Measurements from ENCODE around the gene IL1RAPL1.

DNA sequence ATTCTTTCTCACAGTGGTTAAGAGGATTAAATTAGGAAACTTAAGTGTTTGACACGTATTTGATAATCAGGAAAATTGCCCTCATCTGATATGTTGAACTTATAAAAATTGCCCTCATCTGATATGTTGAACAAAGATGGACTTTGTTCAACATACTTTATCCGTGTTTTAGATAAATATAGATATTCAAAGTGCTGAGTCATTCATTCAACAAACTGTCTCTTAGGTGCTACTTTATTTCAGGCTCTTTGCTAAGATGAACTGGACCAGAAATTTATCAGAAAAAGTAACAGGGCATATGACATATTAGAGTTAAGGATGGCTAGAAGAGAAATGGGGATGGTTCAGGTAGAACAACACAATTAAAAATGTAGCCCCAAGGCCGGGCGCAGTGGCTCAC is 81.7 kb downstream of the IL1RAPL1 start:
- TF ChIP-seq POLR2AphosphoS5 (IDR thresholded peaks at IDR 0.05; ENCODE audit: low read depth, low read length): no peak
- TF ChIP-seq, protein P1, sequence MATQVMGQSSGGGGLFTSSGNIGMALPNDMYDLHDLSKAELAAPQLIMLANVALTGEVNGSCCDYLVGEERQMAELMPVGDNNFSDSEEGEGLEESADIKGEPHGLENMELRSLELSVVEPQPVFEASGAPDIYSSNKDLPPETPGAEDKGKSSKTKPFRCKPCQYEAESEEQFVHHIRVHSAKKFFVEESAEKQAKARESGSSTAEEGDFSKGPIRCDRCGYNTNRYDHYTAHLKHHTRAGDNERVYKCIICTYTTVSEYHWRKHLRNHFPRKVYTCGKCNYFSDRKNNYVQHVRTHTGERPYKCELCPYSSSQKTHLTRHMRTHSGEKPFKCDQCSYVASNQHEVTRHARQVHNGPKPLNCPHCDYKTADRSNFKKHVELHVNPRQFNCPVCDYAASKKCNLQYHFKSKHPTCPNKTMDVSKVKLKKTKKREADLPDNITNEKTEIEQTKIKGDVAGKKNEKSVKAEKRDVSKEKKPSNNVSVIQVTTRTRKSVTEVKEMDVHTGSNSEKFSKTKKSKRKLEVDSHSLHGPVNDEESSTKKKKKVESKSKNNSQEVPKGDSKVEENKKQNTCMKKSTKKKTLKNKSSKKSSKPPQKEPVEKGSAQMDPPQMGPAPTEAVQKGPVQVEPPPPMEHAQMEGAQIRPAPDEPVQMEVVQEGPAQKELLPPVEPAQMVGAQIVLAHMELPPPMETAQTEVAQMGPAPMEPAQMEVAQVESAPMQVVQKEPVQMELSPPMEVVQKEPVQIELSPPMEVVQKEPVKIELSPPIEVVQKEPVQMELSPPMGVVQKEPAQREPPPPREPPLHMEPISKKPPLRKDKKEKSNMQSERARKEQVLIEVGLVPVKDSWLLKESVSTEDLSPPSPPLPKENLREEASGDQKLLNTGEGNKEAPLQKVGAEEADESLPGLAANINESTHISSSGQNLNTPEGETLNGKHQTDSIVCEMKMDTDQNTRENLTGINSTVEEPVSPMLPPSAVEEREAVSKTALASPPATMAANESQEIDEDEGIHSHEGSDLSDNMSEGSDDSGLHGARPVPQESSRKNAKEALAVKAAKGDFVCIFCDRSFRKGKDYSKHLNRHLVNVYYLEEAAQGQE (IDR thresholded peaks at IDR 0.05; ENCODE audit: insufficient read depth in 1 of 2, low read depth in 2 of 2, low read length in 2 of 2): no peak
- TF ChIP-seq TAF1 (IDR thresholded peaks at IDR 0.05; ENCODE audit: borderline replicate concordance, insufficient read depth, low read length): no peak
- no peak for TF ChIP-seq SIN3A (IDR thresholded peaks at IDR 0.05; ENCODE audit: borderline replicate concordance, insufficient read depth, low read length)
- TF ChIP-seq FOXP2 (optimal IDR thresholded peaks at IDR 0.05; ENCODE audit: borderline replicate concordance, extremely low read depth, extremely low read length, insufficient read depth): no peak

Measured in PFSK-1 (cell line).